Thyroid gland (tissue), 4 donors: ENCODE results near the gene CDC42BPA.

ENCODE experiments used
- CTCF ChIP-seq, 6 experiments: fragments of 200-600 bp in 3 of 6; fragments of 450-650 bp in 3 of 6; sonication (generic) in 3 of 6; IDR thresholded peaks; one replicate each; pipeline ENCODE4 v1.5.1; 2016 to 2019; ENCODE audit warnings: antibody characterized with exemption in 6 of 6, mild to moderate bottlenecking in 2 of 6, inconsistent platforms in 1 of 6, moderate library complexity in 1 of 6
- POLR2A ChIP-seq, 2 donors: fragments of 450-650 bp; IDR thresholded peaks; one replicate each; pipeline ENCODE4 v1.6.1; 2017; ENCODE audit warnings: antibody characterized with exemption in 2 of 2, mild to moderate bottlenecking in 2 of 2, moderate library complexity in 1 of 2

GRCh38 chr1:226988334-226988666 lies 330.0 kb downstream of the CDC42BPA start:
- no peak for TF ChIP-seq POLR2A (IDR thresholded peaks at IDR 0.05)
- TF ChIP-seq CTCF (IDR thresholded peaks at IDR 0.05), result no peak
